Heart right ventricle (tissue), 16 donors: ENCODE data around the gene CASP8. TPM values are rescaled to one million over a fixed set of nuclear protein-coding genes. Genes with fewer than 3 reads are reported as not detected.

Experiments used
- ATAC-seq, 8 donors: fragments of 200-7000 bp; cut with Tn5 transposase; one replicate each; pipeline ENCODE4 v1.9.1; 2020; ENCODE audit warnings: mild to moderate bottlenecking in 8 of 8, moderate library complexity in 8 of 8, moderate number of reproducible peaks in 1 of 8
- DNase-seq, 2 donors: peaks; one replicate each; pipeline ENCODE4 v3.0.0-alpha.2; 2020
- H3K27ac ChIP-seq, 10 donors: fragments of 200-600 bp; sonication (generic) in 2 of 10; one replicate each; pipeline versions ENCODE4 v1.5.0 to v1.8.0; 2020 to 2022; ENCODE audit warnings: mild to moderate bottlenecking in 3 of 10
- H3K27me3 ChIP-seq, 7 donors: fragments of 200-600 bp; one replicate each; pipeline ENCODE4 v1.8.0; 2021 to 2022; ENCODE audit warnings: mild to moderate bottlenecking in 2 of 7
- H3K36me3 ChIP-seq, 9 donors: fragments of 200-600 bp; sonication (generic) in 1 of 9; one replicate each; pipeline versions ENCODE4 v1.5.0 to v1.8.0; 2020 to 2022; ENCODE audit warnings: mild to moderate bottlenecking in 2 of 9
- H3K4me1 ChIP-seq, 9 donors: fragments of 200-600 bp; sonication (generic) in 1 of 9; one replicate each; pipeline versions ENCODE4 v1.5.0 to v1.8.0; 2020 to 2022; ENCODE audit warnings: mild to moderate bottlenecking in 4 of 9
- H3K4me3 ChIP-seq, 10 donors: fragments of 200-600 bp; sonication (generic) in 2 of 10; one replicate each; pipeline versions ENCODE4 v1.5.0 to v1.8.0; 2020 to 2022; ENCODE audit warnings: mild to moderate bottlenecking in 7 of 10, moderate library complexity in 2 of 10
- H3K9me3 ChIP-seq, 11 donors: fragments of 200-600 bp in 10 of 11; sonication (generic) in 2 of 11; one replicate each; pipeline versions ENCODE4 v1.5.0 to v1.8.0; 2013 to 2022; ENCODE audit warnings: mild to moderate bottlenecking in 2 of 11, control low read depth in 1 of 11, moderate library complexity in 1 of 11
- CTCF ChIP-seq, 9 donors: fragments of 200-600 bp; sonication (generic) in 2 of 9; IDR thresholded peaks; one replicate each; pipeline versions ENCODE4 v1.5.0 to v1.8.0; 2021 to 2022; ENCODE audit warnings: antibody characterized with exemption in 9 of 9, mild to moderate bottlenecking in 5 of 9, moderate library complexity in 1 of 9
- WGBS, 2 donors: extraction: QIAGEN DNeasy Blood & Tissue Kit; methylation state at CpG; one replicate each; pipeline ENCODE4 v1.1.7; 2013; ENCODE audit warnings: inconsistent platforms in 1 of 2; 5-methylcytosine and 5-hydroxymethylcytosine counted together
- intact Hi-C, 10 donors: fragments of 100-400 bp; cut with DNase I; formaldehyde crosslinking; loops; one replicate each; pipeline versions ENCODE4 v1.11.1 to v1.14.2; 2022
- polyA plus RNA-seq, 2 donors: library from polyadenylated mRNA; stranded (reverse); fragments of 200-250 nt; gene quantifications; one replicate each; pipeline ENCODE4 v1.2.3, GENCODE V29; 2013
- total RNA-seq, 10 donors: library from RNA; stranded (reverse); fragmentation: NEBNext Ultra II Directional in 3 of 10; extraction: Animal tissue kit (Norgen Biotek cat#: 25700) in 3 of 10; gene quantifications; one replicate each; pipeline versions ENCODE4 v1.2.1 to v1.2.4, GENCODE V29; 2021 to 2023
- donor health status: Arrhythmogenic right ventricular cardiomyopathy.
- donor health status: ischemic (EF 13 %, LVEDD 7.1; RV severe dilation, severe dysfunction).
- donor health status: healthy with polysubstance abuse.
- donor health status: DM: no; HTN: yes; CAD: no.
- donor health status: DM: no; HTN: no; CAD: no.
- donor health status: ischemic (EF 25% LVEDD 6.9; RV normal size, moderate dysfunction).
- donor health status: ischemic (EF 25% LVEDD 5.7; RV mildly dilated, moderate dysfunction).
- donor health status: healthy.
- donor health status: DM: yes; HTN: yes; CAD: no.
- donor health status: Ischemic cardiomyopathy.
- donor health status: ischemic (EF 35%, LVEDD 5.7; RV mildly dilated, moderate dysfunction).
- donor health status: nonischemic (EF 11% LVEDD 7.7; RV severe dilation, severe dysfunction).
- donor health status: DM: yes; HTN: yes; CAD: no.
- donor health status: PGD.
- donor health status: ischemic (EF 29% LVEDD 5.4; RV normal size, mild dysfunction).
- donor health status: nonischemic (EF 23%, LVEDD 6.1; RV moderate dilation, normal function).

The CASP8 gene
- total and polyA plus RNA-seq, 12 donors, result 2.0 to 10.1 (median 3.4) TPM

- peak overlapping the region in 9 of 10 donors; percentile 76 to 95 (median 86) for H3K27ac ChIP-seq
- no peak for TF ChIP-seq CTCF (IDR thresholded peaks at IDR 0.05)
- peaks cover 2 to 76% (median 12%) of the 10 kb centered on the region in 9 donors for H3K4me1 ChIP-seq
- ATAC-seq (peak; percentile 61 to 75 (median 64)), DNase-seq (peak; percentile 11 to 25)
- 40 to 58% methylated on average over 12 of the region's 12 CpGs for WGBS, 2 donors
- no peaks in the 10 kb centered on the region for H3K27me3 ChIP-seq
- H3K4me3 ChIP-seq, result peak overlapping the region; percentile 39 to 71 (median 66)
- intact Hi-C loops, result loop anchor here in 2 of 10 donors (5.0 to 10.0 kb wide), 2 partner anchors 105 to 107 kb away; no protein-coding TSS in a partner anchor
- H3K36me3 ChIP-seq, result no peaks in the 10 kb centered on the region
- no peaks in the 10 kb centered on the region for H3K9me3 ChIP-seq
Measured at GRCh38 chr2:201257381-201257955, 2.9 kb upstream of the CASP8 start.

DNA sequence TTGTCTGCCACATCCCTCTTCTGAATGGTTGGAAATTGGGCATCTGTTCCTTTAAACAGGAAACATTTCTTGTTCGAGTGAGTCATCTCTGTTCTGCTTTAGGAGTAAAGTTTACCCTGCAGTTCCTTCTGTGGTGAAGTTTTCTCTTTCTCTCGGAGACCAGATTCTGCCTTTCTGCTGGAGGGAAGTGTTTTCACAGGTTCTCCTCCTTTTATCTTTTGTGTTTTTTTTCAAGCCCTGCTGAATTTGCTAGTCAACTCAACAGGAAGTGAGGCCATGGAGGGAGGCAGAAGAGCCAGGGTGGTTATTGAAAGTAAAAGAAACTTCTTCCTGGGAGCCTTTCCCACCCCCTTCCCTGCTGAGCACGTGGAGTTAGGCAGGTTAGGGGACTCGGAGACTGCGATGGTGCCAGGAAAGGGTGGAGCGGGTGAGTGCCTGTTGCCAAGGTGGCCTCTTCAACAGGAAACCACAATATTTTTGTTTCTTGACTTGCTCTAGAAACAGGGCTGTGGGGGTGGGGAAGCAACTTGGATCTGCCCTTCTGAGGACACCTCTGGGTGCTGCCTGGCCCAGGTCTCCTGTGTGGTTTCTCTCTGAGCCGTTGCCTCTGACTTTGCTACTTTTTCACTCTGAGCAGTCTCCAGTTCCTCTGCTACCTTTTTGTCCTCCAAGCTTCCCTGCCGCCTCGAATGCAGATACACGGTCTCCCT is 2.2 kb upstream of the CASP8 start:
- Histone ChIP-seq H3K27ac (peak overlapping the region; percentile 38 to 95 (median 86)), H3K4me1 (peaks cover 2 to 78% (median 12%) of the 10 kb centered on the region in 9 donors), H3K27me3 (no peaks in the 10 kb centered on the region), H3K9me3 (no peaks in the 10 kb centered on the region), H3K4me3 (peak overlapping the region; percentile 39 to 71 (median 66)), H3K36me3 (no peaks in the 10 kb centered on the region)
- intact Hi-C loops, result loop anchor here in 2 of 10 donors (5.0 to 10.0 kb wide), 2 partner anchors 104 to 107 kb away; no protein-coding TSS in a partner anchor
- TF ChIP-seq CTCF (IDR thresholded peaks at IDR 0.05), result no peak
- 11 to 19% methylated on average over 10 of the region's 10 CpGs for WGBS, 2 donors
- peak; percentile 46 to 77 for DNase-seq
- ATAC-seq, result peak; percentile 72 to 87 (median 79)

- ATAC-seq, result peak in 5 of 8 donors; percentile 14 to 45 (median 27)
- H3K27ac ChIP-seq, result peak overlapping the region; percentile 38 to 95 (median 86)
- H3K9me3 ChIP-seq, result no peaks in the 10 kb centered on the region
- peak overlapping the region; percentile 39 to 71 (median 66) for H3K4me3 ChIP-seq
- no peak for DNase-seq
- no peaks in the 10 kb centered on the region for H3K36me3 ChIP-seq
- intact Hi-C loops, result loop anchor here in 2 of 10 donors (5.0 to 10.0 kb wide), 2 partner anchors 103 to 106 kb away; no protein-coding TSS in a partner anchor
- peaks cover 2 to 79% (median 12%) of the 10 kb centered on the region in 9 donors for H3K4me1 ChIP-seq
- H3K27me3 ChIP-seq, result no peaks in the 10 kb centered on the region
- TF ChIP-seq CTCF (IDR thresholded peaks at IDR 0.05), result peak in 3 of 9 donors; percentile 19 to 27 (median 27)
- 36 to 45% methylated on average over 15 of the region's 15 CpGs for WGBS, 2 donors
Measured at GRCh38 chr2:201258666-201259615, 1.4 kb upstream of the CASP8 start.
